Measurements from ENCODE around the gene LOXHD1. TPM values are rescaled to one million over a fixed set of nuclear protein-coding genes. Genes with fewer than 3 reads are reported as not detected.

Gene LOXHD1
- total RNA-seq, 4 donors from 2014 or later: 0.13 to 0.50 TPM; not detected in 2

GRCh38 chr18:46567196-46567595 is 89.8 kb downstream of the LOXHD1 start:
- Histone ChIP-seq H3K9me3 (no peaks in the 10 kb centered on the region), H3K27ac (replicated peaks in 1 of 4) (no peak overlapping the region), H3K4me1 (no peaks in the 10 kb centered on the region), H3K4me3 (no peak overlapping the region), H3K36me3 (no peaks in the 10 kb centered on the region), H3K27me3 (peaks cover 0 to 16% (median 0%) of the 10 kb centered on the region in 4 donors)
- 78% methylated on average over 2 of the region's 2 CpGs for WGBS
- peak; percentile 53 for DNase-seq (ENCODE audit: extremely low spot score)
- intact Hi-C loops (cut with DNase I): no loop called here
- no peak for TF ChIP-seq POLR2AphosphoS5 (IDR thresholded peaks at IDR 0.05)
- no peak for TF ChIP-seq POLR2A (IDR thresholded peaks at IDR 0.05; ENCODE audit: low read depth)
- TF ChIP-seq CTCF (IDR thresholded peaks at IDR 0.05): no peak
- TF ChIP-seq EP300 (IDR thresholded peaks at IDR 0.05): no peak

- WGBS: 80% methylated on average over 10 of the region's 10 CpGs
- Histone ChIP-seq H3K36me3 (no peaks in the 10 kb centered on the region), H3K27ac (replicated peaks in 1 of 4) (no peak overlapping the region), H3K4me1 (no peaks in the 10 kb centered on the region), H3K27me3 (peaks cover 0 to 16% (median 0%) of the 10 kb centered on the region in 4 donors), H3K9me3 (no peaks in the 10 kb centered on the region), H3K4me3 (no peak overlapping the region)
- intact Hi-C loops (cut with DNase I): no loop called here
- TF ChIP-seq POLR2AphosphoS5 (IDR thresholded peaks at IDR 0.05): no peak
- TF ChIP-seq EP300 (IDR thresholded peaks at IDR 0.05): no peak
- TF ChIP-seq POLR2A (IDR thresholded peaks at IDR 0.05; ENCODE audit: low read depth): no peak
- no peak for TF ChIP-seq CTCF (IDR thresholded peaks at IDR 0.05)
- DNase-seq (ENCODE audit: extremely low spot score): peak; percentile 88
These were observed 90.9 kb downstream of the LOXHD1 start for GRCh38 chr18:46566111-46566510.

- 77% methylated on average over 5 of the region's 5 CpGs for WGBS
- no peaks in the 10 kb centered on the region for H3K36me3 ChIP-seq
- intact Hi-C loops (cut with DNase I): no loop called here
These were observed 91.8 kb downstream of the LOXHD1 start for GRCh38 chr18:46565256-46565655.

GRCh38 chr18:46563317-46563716 is 93.7 kb downstream of the LOXHD1 start:
- Histone ChIP-seq H3K36me3 (no peaks in the 10 kb centered on the region), H3K4me1 (no peaks in the 10 kb centered on the region), H3K27ac (replicated peaks in 1 of 4) (no peak overlapping the region), H3K9me3 (no peaks in the 10 kb centered on the region), H3K4me3 (no peak overlapping the region), H3K27me3 (peaks cover 0 to 16% (median 0%) of the 10 kb centered on the region in 4 donors)
- TF ChIP-seq CTCF (IDR thresholded peaks at IDR 0.05): no peak
- TF ChIP-seq EP300 (IDR thresholded peaks at IDR 0.05): no peak
- no peak for TF ChIP-seq POLR2A (IDR thresholded peaks at IDR 0.05; ENCODE audit: low read depth)
- no peak for TF ChIP-seq POLR2AphosphoS5 (IDR thresholded peaks at IDR 0.05)
- intact Hi-C loops (cut with DNase I): no loop called here
- WGBS: 79% methylated on average over 2 of the region's 4 CpGs
- no peak for DNase-seq (ENCODE audit: extremely low spot score)

More at GRCh38 chr18:46565256-46565655, 91.8 kb downstream of the LOXHD1 start:
- Histone ChIP-seq H3K9me3 (no peaks in the 10 kb centered on the region), H3K4me1 (no peaks in the 10 kb centered on the region), H3K4me3 (no peak overlapping the region), H3K27ac (replicated peaks in 1 of 4) (no peak overlapping the region), H3K27me3 (peaks cover 0 to 16% (median 0%) of the 10 kb centered on the region in 4 donors)
- no peak for TF ChIP-seq POLR2A (IDR thresholded peaks at IDR 0.05; ENCODE audit: low read depth)
- no peak for TF ChIP-seq CTCF (IDR thresholded peaks at IDR 0.05)
- no peak for TF ChIP-seq EP300 (IDR thresholded peaks at IDR 0.05)
- TF ChIP-seq POLR2AphosphoS5 (IDR thresholded peaks at IDR 0.05): no peak
- DNase-seq (ENCODE audit: extremely low spot score): no peak

GRCh38 chr18:46562674-46563192 is 94.3 kb downstream of the LOXHD1 start:
- Histone ChIP-seq H3K36me3 (no peaks in the 10 kb centered on the region), H3K4me1 (no peaks in the 10 kb centered on the region), H3K9me3 (no peaks in the 10 kb centered on the region), H3K4me3 (no peak overlapping the region), H3K27me3 (peaks cover 0 to 16% (median 0%) of the 10 kb centered on the region in 4 donors), H3K27ac (replicated peaks in 1 of 4) (no peak overlapping the region)
- DNase-seq (ENCODE audit: extremely low spot score): no peak
- intact Hi-C loops (cut with DNase I): no loop called here
- 71% methylated on average over 12 of the region's 12 CpGs for WGBS
- TF ChIP-seq POLR2A (IDR thresholded peaks at IDR 0.05; ENCODE audit: low read depth) (no peak), EP300 (IDR thresholded peaks at IDR 0.05) (no peak), POLR2AphosphoS5 (IDR thresholded peaks at IDR 0.05) (no peak), CTCF (IDR thresholded peaks at IDR 0.05) (no peak)
